ENCODE results near the gene NRDE2. TPM values are rescaled to one million over a fixed set of nuclear protein-coding genes. Genes with fewer than 3 reads are reported as not detected.

Gene NRDE2
- total and polyA plus RNA-seq, 2 of the 4 experiments (the other 2 are of a cell fraction) = 4.5 to 9.3 TPM

DNA sequence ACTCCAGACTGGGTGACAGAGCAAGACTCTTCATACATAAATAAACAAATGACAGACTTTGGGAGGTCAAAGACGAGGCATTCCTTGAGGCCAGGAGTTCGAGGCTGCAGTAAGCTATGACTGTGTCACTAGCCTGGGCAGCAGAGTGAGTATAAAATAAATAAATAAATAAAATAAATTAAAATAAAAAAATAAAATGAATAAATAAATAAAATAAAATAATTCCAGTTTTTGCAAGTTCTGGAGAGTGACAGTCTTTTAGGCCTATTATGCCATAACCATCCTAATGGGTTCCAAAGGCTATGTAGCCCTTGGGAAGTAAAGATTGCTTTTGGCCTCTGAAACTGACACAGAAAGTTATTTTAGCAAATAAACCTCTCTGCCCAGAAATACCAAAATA lies 16.5 kb upstream of the NRDE2 start:
- TF ChIP-seq MXI1 (IDR thresholded peaks at IDR 0.05; ENCODE audit: borderline replicate concordance, low read depth, low read length) (no peak), RAD21 (IDR thresholded peaks at IDR 0.05; ENCODE audit: low read length) (no peak), BHLHE40 (IDR thresholded peaks at IDR 0.05; ENCODE audit: low read depth, low read length) (no peak), MAFK (IDR thresholded peaks at IDR 0.05; ENCODE audit: low read depth, low read length) (no peak), CHD1 (IDR thresholded peaks at IDR 0.05; ENCODE audit: low read depth, low read length) (no peak), POLR2A (IDR thresholded peaks at IDR 0.05; ENCODE audit: low read depth, low read length) (no peak)
- TF ChIP-seq, protein P1, sequence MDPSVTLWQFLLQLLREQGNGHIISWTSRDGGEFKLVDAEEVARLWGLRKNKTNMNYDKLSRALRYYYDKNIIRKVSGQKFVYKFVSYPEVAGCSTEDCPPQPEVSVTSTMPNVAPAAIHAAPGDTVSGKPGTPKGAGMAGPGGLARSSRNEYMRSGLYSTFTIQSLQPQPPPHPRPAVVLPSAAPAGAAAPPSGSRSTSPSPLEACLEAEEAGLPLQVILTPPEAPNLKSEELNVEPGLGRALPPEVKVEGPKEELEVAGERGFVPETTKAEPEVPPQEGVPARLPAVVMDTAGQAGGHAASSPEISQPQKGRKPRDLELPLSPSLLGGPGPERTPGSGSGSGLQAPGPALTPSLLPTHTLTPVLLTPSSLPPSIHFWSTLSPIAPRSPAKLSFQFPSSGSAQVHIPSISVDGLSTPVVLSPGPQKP (IDR thresholded peaks at IDR 0.05; ENCODE audit: borderline replicate concordance, low read depth, low read length) = no peak

More for the DNA sequence above, 16.5 kb upstream of the NRDE2 start:
- Histone ChIP-seq H4K8ac (ENCODE audit: low read depth in 2 of 2, low read length in 2 of 2) (no peak overlapping the region), H3K79me1 (ENCODE audit: low read depth in 1 of 2, low read length in 2 of 2) (no peaks in the 10 kb centered on the region), H4K91ac (ENCODE audit: insufficient read depth, low read depth, low read length) (no peak overlapping the region), H4K5ac (ENCODE audit: low read depth, low read length) (no peak overlapping the region), H3K9ac (ENCODE audit: low read depth, low read length) (no peak overlapping the region), H4K20me1 (ENCODE audit: insufficient read depth, low read length) (no peaks in the 10 kb centered on the region), H3K36me3 (ENCODE audit: control insufficient read depth, insufficient read depth, low read length) (no peaks in the 10 kb centered on the region), H3K23ac (ENCODE audit: low read depth, low read length) (no peak overlapping the region), H2BK5ac (ENCODE audit: low read depth, low read length, poor library complexity, severe bottlenecking) (no peak overlapping the region), H3K18ac (ENCODE audit: low read depth, low read length) (no peak overlapping the region), H2BK20ac (ENCODE audit: low read depth, low read length) (no peak overlapping the region), H3K9me3 (ENCODE audit: control insufficient read depth, insufficient read depth, low read length) (no peaks in the 10 kb centered on the region), H2AK5ac (ENCODE audit: low read depth, low read length) (no peak overlapping the region), H2AK9ac (replicated peaks; ENCODE audit: low read depth, low read length, poor library complexity) (no peak overlapping the region), H3K9me1 (ENCODE audit: insufficient read depth, low read length) (no peaks in the 10 kb centered on the region), H3K4me1 (ENCODE audit: control insufficient read depth, insufficient read depth, low read length) (no peaks in the 10 kb centered on the region), H3K27ac (ENCODE audit: insufficient read depth, low read length) (no peak overlapping the region), H3K56ac (ENCODE audit: extremely low read depth, insufficient read depth, low read length) (no peak overlapping the region), H3K14ac (replicated peaks; ENCODE audit: low read depth, low read length) (no peak overlapping the region), H3K27me3 (ENCODE audit: control insufficient read depth, insufficient read depth, low read length) (peaks cover 2% of the 10 kb centered on the region), H3K4ac (ENCODE audit: low read depth, low read length) (no peak overlapping the region), H3K4me3 (ENCODE audit: insufficient read depth, low read depth, low read length) (no peak overlapping the region), H3K4me2 (ENCODE audit: low read depth, low read length) (no peak overlapping the region), H2BK15ac (ENCODE audit: low read depth, low read length) (no peak overlapping the region), H2AFZ (replicated peaks; ENCODE audit: low read length, poor library complexity) (no peak overlapping the region), H2BK120ac (ENCODE audit: low read depth, low read length) (no peak overlapping the region)
- BruUV-seq (replicated peaks) = no TSS peak
- ATAC-seq (ENCODE audit: low read depth) (no peak), DNase-seq (no peak)
- no CpG with 5 or more reads among the region's 2 CpGs for WGBS, 2 experiments (ENCODE audit: extremely low coverage in 2 of 2, insufficient read length in 1 of 2)
- ChIA-PET CTCF (no interaction called here), POLR2A (ENCODE audit: unreplicated experiment) (no interaction called here)
- intact Hi-C loops (cut with micrococcal nuclease) = no loop called here
- dilution Hi-C loops (cut with HindIII; ENCODE audit: low sequenced_read_pairs, unreplicated experiment) = no loop called here
- in situ Hi-C loops (cut with MboI; ENCODE audit: low sequenced_read_pairs) = no loop called here

Data from IMR-90 (cell line).